Measurements from ENCODE around the gene TFAP2A.
A peak's percentile ranks its signal among the peaks of the same experiment; 100 is the strongest.

The TFAP2A gene

DNA sequence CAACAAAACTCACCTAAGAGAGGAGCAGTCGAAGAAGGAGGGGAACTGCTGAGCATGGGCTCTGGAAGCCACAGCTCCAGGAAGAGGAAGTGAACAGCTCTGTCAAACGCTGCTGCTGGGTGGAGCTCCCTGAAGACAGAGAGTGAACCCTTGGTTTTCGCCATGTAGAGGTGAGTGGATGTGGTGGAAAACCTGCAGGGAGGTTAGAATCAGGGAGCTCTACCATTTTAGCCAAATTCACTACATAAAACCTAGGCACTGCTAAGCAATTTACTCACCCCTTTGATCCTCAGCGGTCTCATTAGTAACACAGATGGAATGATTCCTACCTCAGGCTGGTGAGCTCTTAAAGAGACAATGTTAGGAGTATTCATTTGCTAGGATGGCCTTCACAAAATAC is 19.4 kb upstream of the TFAP2A start:
- H3K9ac ChIP-seq (ENCODE audit: low read depth, low read length, poor library complexity) = no peak overlapping the region
- H2BK120ac ChIP-seq (ENCODE audit: low read depth, low read length) = no peak overlapping the region
- peak overlapping the region; percentile 75 for H2BK12ac ChIP-seq (ENCODE audit: low read length)
- H3K27me3 ChIP-seq (ENCODE audit: control insufficient read depth in 3 of 3, insufficient read depth in 3 of 3, low read depth in 1 of 3, low read length in 3 of 3) = peaks cover 0 to 2% (median 0%) of the 10 kb centered on the region in 3 experiments
- H3K4me3 ChIP-seq (ENCODE audit: low read length in 2 of 2) = no peak overlapping the region
- H2AK5ac ChIP-seq (ENCODE audit: low read depth, low read length) = peak overlapping the region; percentile 84
- H3K36me3 ChIP-seq (replicated peaks in 1 of 2; ENCODE audit: control insufficient read depth in 2 of 2, insufficient read depth in 2 of 2, low read length in 2 of 2) = no peaks in the 10 kb centered on the region
- no peaks in the 10 kb centered on the region for H3K4me1 ChIP-seq (ENCODE audit: control insufficient read depth in 2 of 2, insufficient read depth in 1 of 2, low read depth in 1 of 2, low read length in 2 of 2)
- no peak overlapping the region for H3K4ac ChIP-seq (ENCODE audit: low read length)
- no peaks in the 10 kb centered on the region for H3K79me1 ChIP-seq (ENCODE audit: low read depth, low read length)
- H3K14ac ChIP-seq (ENCODE audit: low read length) = no peak overlapping the region
- H2AFZ ChIP-seq (ENCODE audit: low read length) = no peak overlapping the region
- peak overlapping the region; percentile 51 for H3K18ac ChIP-seq (ENCODE audit: low read length)
- no peak overlapping the region for H2BK5ac ChIP-seq (ENCODE audit: low read length)
- DNase-seq (ENCODE audit: low spot score) = no peak
- H3K23ac ChIP-seq (ENCODE audit: low read depth, low read length, poor library complexity) = peak overlapping the region; percentile 74
- peak overlapping the region; percentile 96 for H4K8ac ChIP-seq (ENCODE audit: low read depth, low read length)
- no CpG with 5 or more reads among the region's 4 CpGs for whole genome bisulfite sequencing, 2 donors (ENCODE audit: extremely low coverage in 2 of 2, insufficient read length in 2 of 2, insufficient replicate concordance in 1 of 2)
- no peak overlapping the region for H3K4me2 ChIP-seq (ENCODE audit: insufficient read depth, low read length, poor library complexity, severe bottlenecking)
- H3K9me3 ChIP-seq (replicated peaks in 1 of 2; ENCODE audit: control insufficient read depth in 2 of 2, insufficient read depth in 1 of 2, low read depth in 1 of 2, low read length in 2 of 2) = no peaks in the 10 kb centered on the region
- H4K91ac ChIP-seq (ENCODE audit: low read depth, low read length, poor library complexity) = no peak overlapping the region
- no peak overlapping the region for H3K27ac ChIP-seq (replicated peaks; ENCODE audit: low read length)
- no peak overlapping the region for H2BK15ac ChIP-seq (ENCODE audit: low read length)

DNA sequence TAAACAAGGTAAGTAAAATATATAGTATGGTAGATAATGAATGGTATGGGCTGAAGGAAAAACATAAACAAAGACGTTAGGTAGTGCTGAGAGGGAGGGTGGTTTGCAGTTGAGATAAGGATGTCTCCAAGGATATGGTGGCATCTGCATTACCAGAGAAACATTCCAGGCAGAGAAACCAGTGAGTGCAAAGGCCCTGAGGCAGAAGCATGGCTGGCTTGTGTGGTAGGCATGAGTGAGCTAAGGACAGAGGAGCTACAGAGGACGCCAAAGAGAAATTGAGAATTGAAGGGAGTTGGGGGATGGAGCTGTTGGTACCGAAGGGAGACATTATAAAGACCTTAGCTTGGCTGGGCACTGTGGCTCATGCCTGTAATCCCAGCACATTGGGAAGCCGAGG is 18.4 kb upstream of the TFAP2A start:
- H3K4me1 ChIP-seq (ENCODE audit: control insufficient read depth in 2 of 2, insufficient read depth in 1 of 2, low read depth in 1 of 2, low read length in 2 of 2) = no peaks in the 10 kb centered on the region
- no peak overlapping the region for H4K8ac ChIP-seq (ENCODE audit: low read depth, low read length)
- peaks cover 0 to 4% (median 1%) of the 10 kb centered on the region in 3 experiments for H3K27me3 ChIP-seq (ENCODE audit: control insufficient read depth in 3 of 3, insufficient read depth in 3 of 3, low read depth in 1 of 3, low read length in 3 of 3)
- H2BK15ac ChIP-seq (ENCODE audit: low read length) = no peak overlapping the region
- DNase-seq (ENCODE audit: low spot score) = no peak
- H2BK120ac ChIP-seq (ENCODE audit: low read depth, low read length) = no peak overlapping the region
- H2AK5ac ChIP-seq (ENCODE audit: low read depth, low read length) = no peak overlapping the region
- no peak overlapping the region for H3K18ac ChIP-seq (ENCODE audit: low read length)
- H3K9ac ChIP-seq (ENCODE audit: low read depth, low read length, poor library complexity) = no peak overlapping the region
- H2BK5ac ChIP-seq (ENCODE audit: low read length) = no peak overlapping the region
- H2AFZ ChIP-seq (ENCODE audit: low read length) = no peak overlapping the region
- H2BK12ac ChIP-seq (ENCODE audit: low read length) = no peak overlapping the region
- no peak overlapping the region for H3K27ac ChIP-seq (replicated peaks; ENCODE audit: low read length)
- H3K9me3 ChIP-seq (replicated peaks in 1 of 2; ENCODE audit: control insufficient read depth in 2 of 2, insufficient read depth in 1 of 2, low read depth in 1 of 2, low read length in 2 of 2) = no peaks in the 10 kb centered on the region
- H3K4me2 ChIP-seq (ENCODE audit: insufficient read depth, low read length, poor library complexity, severe bottlenecking) = no peak overlapping the region
- H3K4me3 ChIP-seq (ENCODE audit: low read length in 2 of 2) = no peak overlapping the region
- no peak overlapping the region for H3K23ac ChIP-seq (ENCODE audit: low read depth, low read length, poor library complexity)
- no peak overlapping the region for H3K14ac ChIP-seq (ENCODE audit: low read length)
- no peak overlapping the region for H3K4ac ChIP-seq (ENCODE audit: low read length)
- no peaks in the 10 kb centered on the region for H3K79me1 ChIP-seq (ENCODE audit: low read depth, low read length)
- WGBS, 2 donors (ENCODE audit: extremely low coverage in 2 of 2, insufficient read length in 2 of 2, insufficient replicate concordance in 1 of 2) = 100% methylated on average over 1 of the region's 4 CpGs
- H3K36me3 ChIP-seq (replicated peaks in 1 of 2; ENCODE audit: control insufficient read depth in 2 of 2, insufficient read depth in 2 of 2, low read length in 2 of 2) = no peaks in the 10 kb centered on the region
- H4K91ac ChIP-seq (ENCODE audit: low read depth, low read length, poor library complexity) = no peak overlapping the region

DNA sequence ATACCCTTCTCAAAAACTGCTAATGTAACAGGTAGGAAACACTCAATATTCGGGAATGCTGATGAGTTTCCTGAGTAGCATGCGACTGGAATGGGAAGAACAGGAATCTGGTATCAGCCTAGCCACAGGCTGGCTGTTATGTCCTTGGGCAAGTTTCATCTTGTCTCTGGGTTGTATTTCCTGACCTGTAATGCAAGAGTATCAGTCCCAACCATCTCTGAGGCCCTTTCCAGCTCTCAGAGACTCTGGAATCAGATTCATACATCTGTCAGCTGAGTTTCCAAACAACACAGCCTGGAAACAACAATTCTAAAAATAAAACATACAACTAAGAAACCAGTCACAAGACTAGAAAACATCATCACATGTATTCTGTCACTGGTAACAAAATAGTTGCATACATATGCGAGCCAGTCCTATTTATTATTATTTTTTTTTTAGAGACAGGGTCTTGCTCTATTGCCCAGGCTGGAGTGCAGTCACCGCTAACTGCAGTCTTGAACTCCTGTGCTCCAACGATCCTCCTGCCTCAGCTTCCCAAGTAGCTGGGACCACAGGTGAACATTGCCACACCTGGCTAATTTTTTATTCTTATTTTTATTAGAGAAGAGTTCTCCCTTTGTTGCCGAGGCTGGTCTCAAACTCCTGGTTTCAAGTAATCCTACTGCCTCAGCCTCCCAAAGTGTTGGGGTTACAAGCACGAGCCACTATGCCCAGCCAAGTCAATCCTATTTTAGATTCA is 16.7 kb upstream of the TFAP2A start:
- Histone ChIP-seq H2BK5ac (ENCODE audit: low read length) (no peak overlapping the region), H3K27ac (replicated peaks; ENCODE audit: low read length) (no peak overlapping the region), H3K14ac (ENCODE audit: low read length) (no peak overlapping the region), H3K4me3 (ENCODE audit: low read length in 2 of 2) (no peak overlapping the region), H3K79me1 (ENCODE audit: low read depth, low read length) (no peaks in the 10 kb centered on the region), H3K9ac (ENCODE audit: low read depth, low read length, poor library complexity) (no peak overlapping the region), H3K4ac (ENCODE audit: low read length) (no peak overlapping the region), H3K36me3 (replicated peaks in 1 of 2; ENCODE audit: control insufficient read depth in 2 of 2, insufficient read depth in 2 of 2, low read length in 2 of 2) (no peaks in the 10 kb centered on the region), H4K8ac (ENCODE audit: low read depth, low read length) (no peak overlapping the region), H2AK5ac (ENCODE audit: low read depth, low read length) (no peak overlapping the region), H3K27me3 (ENCODE audit: control insufficient read depth in 3 of 3, insufficient read depth in 3 of 3, low read depth in 1 of 3, low read length in 3 of 3) (peaks cover 0 to 21% (median 10%) of the 10 kb centered on the region in 3 experiments), H2BK12ac (ENCODE audit: low read length) (no peak overlapping the region), H2AFZ (ENCODE audit: low read length) (no peak overlapping the region), H3K23ac (ENCODE audit: low read depth, low read length, poor library complexity) (no peak overlapping the region), H3K18ac (ENCODE audit: low read length) (no peak overlapping the region), H3K4me1 (ENCODE audit: control insufficient read depth in 2 of 2, insufficient read depth in 1 of 2, low read depth in 1 of 2, low read length in 2 of 2) (peaks cover 0 to under 1% of the 10 kb centered on the region in 2 donors), H4K91ac (ENCODE audit: low read depth, low read length, poor library complexity) (no peak overlapping the region), H3K9me3 (replicated peaks in 1 of 2; ENCODE audit: control insufficient read depth in 2 of 2, insufficient read depth in 1 of 2, low read depth in 1 of 2, low read length in 2 of 2) (no peaks in the 10 kb centered on the region), H2BK15ac (ENCODE audit: low read length) (no peak overlapping the region), H2BK120ac (ENCODE audit: low read depth, low read length) (no peak overlapping the region), H3K4me2 (ENCODE audit: insufficient read depth, low read length, poor library complexity, severe bottlenecking) (no peak overlapping the region)
- no CpG with 5 or more reads among the region's 7 CpGs for WGBS, 2 donors (ENCODE audit: extremely low coverage in 2 of 2, insufficient read length in 2 of 2, insufficient replicate concordance in 1 of 2)
- DNase-seq (ENCODE audit: low spot score) = no peak

DNA sequence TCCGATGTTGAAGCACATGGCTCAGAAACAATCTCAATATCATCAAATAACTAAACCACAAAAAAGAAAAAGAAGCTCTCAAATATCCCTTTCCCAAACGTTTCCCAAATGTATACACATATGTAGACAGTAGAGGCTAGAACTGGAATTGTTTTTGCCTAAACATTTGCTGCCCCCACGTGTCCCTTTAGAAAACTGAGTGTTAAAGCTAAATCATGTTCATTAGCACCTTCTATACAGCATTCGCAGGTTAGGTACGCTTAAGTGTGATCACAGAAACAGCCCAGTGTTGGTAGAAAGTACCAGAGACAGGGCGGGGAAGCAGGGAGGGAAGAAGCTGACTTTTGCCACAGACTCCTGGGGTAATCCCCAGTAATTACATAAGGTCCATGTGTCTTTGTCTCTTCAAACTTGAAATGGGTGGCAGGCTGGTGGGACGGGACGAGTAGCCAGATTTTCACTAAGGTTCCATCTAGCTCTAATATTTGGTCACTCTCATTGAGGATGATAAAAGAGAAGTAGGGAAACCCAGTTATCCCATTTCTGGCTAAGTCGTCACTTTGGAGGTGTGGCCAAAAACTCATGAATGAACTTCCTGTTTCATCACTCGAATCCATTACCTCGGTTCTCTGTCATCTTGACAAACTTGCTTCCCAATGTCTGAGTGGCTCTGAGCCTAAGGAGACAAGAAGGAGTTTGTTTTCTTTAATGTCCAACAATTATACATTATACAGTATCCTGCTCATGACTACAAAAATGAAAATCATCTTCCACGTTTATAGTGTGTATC is 15.0 kb upstream of the TFAP2A start:
- H2BK120ac ChIP-seq (ENCODE audit: low read depth, low read length) = no peak overlapping the region
- no peak overlapping the region for H3K9ac ChIP-seq (ENCODE audit: low read depth, low read length, poor library complexity)
- no peak overlapping the region for H2AK5ac ChIP-seq (ENCODE audit: low read depth, low read length)
- no peak overlapping the region for H2BK15ac ChIP-seq (ENCODE audit: low read length)
- no peaks in the 10 kb centered on the region for H3K36me3 ChIP-seq (replicated peaks in 1 of 2; ENCODE audit: control insufficient read depth in 2 of 2, insufficient read depth in 2 of 2, low read length in 2 of 2)
- H4K8ac ChIP-seq (ENCODE audit: low read depth, low read length) = no peak overlapping the region
- H3K4ac ChIP-seq (ENCODE audit: low read length) = no peak overlapping the region
- H3K4me2 ChIP-seq (ENCODE audit: insufficient read depth, low read length, poor library complexity, severe bottlenecking) = no peak overlapping the region
- peaks cover 0 to 10% of the 10 kb centered on the region in 2 donors for H3K4me1 ChIP-seq (ENCODE audit: control insufficient read depth in 2 of 2, insufficient read depth in 1 of 2, low read depth in 1 of 2, low read length in 2 of 2)
- WGBS, 2 donors (ENCODE audit: extremely low coverage in 2 of 2, insufficient read length in 2 of 2, insufficient replicate concordance in 1 of 2) = no CpG with 5 or more reads among the region's 12 CpGs
- H2BK12ac ChIP-seq (ENCODE audit: low read length) = no peak overlapping the region
- peak; percentile 23 for DNase-seq (ENCODE audit: low spot score)
- peaks cover 14 to 39% (median 28%) of the 10 kb centered on the region in 3 experiments for H3K27me3 ChIP-seq (ENCODE audit: control insufficient read depth in 3 of 3, insufficient read depth in 3 of 3, low read depth in 1 of 3, low read length in 3 of 3)
- no peak overlapping the region for H3K27ac ChIP-seq (replicated peaks; ENCODE audit: low read length)
- no peaks in the 10 kb centered on the region for H3K79me1 ChIP-seq (ENCODE audit: low read depth, low read length)
- no peak overlapping the region for H3K23ac ChIP-seq (ENCODE audit: low read depth, low read length, poor library complexity)
- no peak overlapping the region for H3K18ac ChIP-seq (ENCODE audit: low read length)
- no peak overlapping the region for H2AFZ ChIP-seq (ENCODE audit: low read length)
- no peak overlapping the region for H3K14ac ChIP-seq (ENCODE audit: low read length)
- no peak overlapping the region for H3K4me3 ChIP-seq (ENCODE audit: low read length in 2 of 2)
- H4K91ac ChIP-seq (ENCODE audit: low read depth, low read length, poor library complexity) = no peak overlapping the region
- H3K9me3 ChIP-seq (replicated peaks in 1 of 2; ENCODE audit: control insufficient read depth in 2 of 2, insufficient read depth in 1 of 2, low read depth in 1 of 2, low read length in 2 of 2) = no peaks in the 10 kb centered on the region
- H2BK5ac ChIP-seq (ENCODE audit: low read length) = no peak overlapping the region

All from neuronal stem cell (in vitro differentiated cells).